Erythroblast (primary cell): ENCODE measurements around the gene GMPR.
A peak's percentile ranks its signal among the peaks of the same experiment; 100 is the strongest.

ENCODE experiments used
- DNase-seq, 2 experiments: peaks; one replicate each; lab custom pipeline; 2025; lab: John Stamatoyannopoulos, UW
- GATA1 ChIP-seq: IDR thresholded peaks from 2 replicates; pipeline ENCODE4 v1.6.1; 2011; ENCODE audit warnings: low read depth, mild to moderate bottlenecking, control low read depth, low read length, moderate library complexity
- POLR2A ChIP-seq: IDR thresholded peaks from 2 replicates; pipeline ENCODE4 v1.6.1; 2011; ENCODE audit warnings: mild to moderate bottlenecking, low read length

GMPR gene

DNA sequence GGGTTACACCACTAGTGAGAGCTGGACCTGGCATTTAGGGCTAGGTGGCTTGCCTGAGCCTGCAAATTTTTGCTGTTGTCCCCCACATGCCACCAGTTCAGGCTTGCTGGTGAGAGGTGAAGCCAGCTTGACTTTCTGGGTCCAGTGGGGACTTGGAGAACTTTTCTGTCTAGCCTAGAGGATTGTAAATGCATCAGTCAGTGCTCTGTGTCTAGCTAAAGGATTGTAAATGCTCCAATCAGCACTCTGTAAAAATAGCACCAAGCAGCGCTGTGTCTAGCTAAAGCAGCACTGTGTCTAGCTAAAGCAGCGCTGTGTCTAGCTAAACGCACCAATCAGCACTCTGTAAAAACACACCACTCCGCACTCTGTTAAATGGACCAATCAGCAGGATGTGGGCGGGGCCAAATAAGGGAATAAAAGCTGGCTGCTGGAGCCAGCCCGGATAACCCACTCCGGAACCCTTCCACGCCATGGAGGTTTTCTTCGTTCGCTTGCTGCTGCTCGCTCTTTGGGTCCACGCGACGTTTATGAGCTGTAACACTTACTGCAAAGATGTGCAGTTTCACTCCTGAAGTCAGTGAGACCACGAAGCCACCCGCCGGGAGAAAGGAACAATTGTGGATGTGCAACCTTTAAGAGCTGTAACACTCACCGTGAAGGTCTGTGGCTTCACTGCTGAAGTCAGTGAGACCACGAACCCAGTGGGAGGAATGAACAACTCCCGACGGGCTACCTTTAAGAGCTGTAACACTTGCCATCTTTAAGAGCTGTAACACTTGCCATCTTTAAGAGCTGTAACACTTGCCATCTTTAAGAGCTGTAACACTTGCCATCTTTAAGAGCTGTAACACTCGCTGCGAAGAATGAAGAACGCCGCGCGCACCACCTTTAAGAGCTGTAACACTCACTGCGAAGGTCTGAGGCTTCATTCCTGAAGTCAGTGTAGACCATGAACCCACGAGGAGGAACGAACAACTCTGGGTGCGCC, 27.3 kb downstream of the GMPR start:
- DNase-seq = peak; percentile 26 to 56
- no peak for TF ChIP-seq GATA1
- TF ChIP-seq POLR2A = no peak

DNA sequence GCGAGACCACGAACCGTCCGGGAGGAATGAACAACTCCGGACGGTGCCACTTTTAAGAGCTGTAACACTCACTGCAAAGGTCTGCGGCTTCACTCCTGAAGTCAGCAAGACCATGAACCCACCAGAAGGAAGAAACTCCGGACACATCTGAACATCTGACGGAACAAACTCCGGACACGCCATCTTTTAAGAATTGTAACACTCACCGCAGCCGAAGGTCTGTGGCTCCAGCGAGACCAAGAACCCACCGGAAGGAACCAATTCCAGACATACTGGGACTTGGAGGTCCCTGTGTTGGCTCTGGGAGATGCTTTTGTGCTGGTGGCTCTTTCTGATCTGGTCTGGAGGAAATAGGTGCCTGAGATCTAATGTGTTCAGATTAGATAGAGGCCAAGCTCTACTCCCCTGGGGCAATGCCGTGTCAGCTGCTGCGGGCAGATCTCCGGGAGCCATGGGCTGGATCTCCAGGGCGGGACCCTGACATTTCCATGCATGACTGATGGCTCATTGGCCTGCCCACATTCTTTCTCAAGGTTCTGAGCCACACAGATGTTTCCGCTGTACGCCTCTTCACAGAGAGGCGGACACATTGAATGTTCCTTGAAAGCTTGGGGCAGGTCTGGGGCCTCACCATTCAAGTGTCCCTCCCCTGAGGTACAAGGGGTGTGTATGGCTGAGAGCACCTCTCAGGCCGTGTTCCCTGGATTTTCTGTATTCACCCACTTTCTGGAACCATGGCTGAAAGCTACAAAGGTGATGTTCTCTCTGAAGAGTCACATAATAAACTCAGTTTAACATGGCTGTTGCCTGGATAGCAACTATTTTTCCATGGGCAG, 29.3 kb downstream of the GMPR start:
- DNase-seq = peak; percentile 94 to 98
- no peak for TF ChIP-seq GATA1
- peak; percentile 45 for TF ChIP-seq POLR2A

DNA sequence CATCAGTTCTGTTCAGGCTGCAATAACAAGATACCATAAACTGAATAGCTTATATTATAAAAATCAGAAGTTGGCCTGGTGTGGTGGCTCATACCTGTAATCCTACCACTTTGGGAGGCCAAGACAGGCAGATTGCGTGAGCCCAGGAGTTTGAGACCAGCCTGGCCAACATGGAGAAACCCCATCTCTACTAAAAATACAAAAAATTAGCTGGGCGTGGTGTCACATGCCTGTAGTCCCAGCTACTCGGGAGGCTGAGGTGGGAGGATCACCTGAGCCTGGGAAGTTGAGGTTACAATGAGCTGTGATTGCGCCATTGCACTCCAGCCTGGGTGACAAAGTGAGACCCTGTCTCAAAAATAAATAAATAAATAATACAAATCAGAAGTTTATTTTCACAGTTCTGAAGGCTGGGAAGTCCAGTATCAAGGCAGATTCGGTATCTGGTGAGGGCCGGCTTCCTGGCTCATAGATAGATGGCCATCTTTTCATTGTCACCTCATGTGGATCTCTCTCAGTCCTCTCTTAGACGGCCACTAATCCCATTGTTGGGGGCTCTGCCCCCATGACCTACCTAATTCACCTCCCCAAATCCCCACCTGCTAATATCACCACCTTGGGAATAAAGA, 31.2 kb downstream of the GMPR start:
- peak in 1 of 2 experiments; percentile 33 for DNase-seq

DNA sequence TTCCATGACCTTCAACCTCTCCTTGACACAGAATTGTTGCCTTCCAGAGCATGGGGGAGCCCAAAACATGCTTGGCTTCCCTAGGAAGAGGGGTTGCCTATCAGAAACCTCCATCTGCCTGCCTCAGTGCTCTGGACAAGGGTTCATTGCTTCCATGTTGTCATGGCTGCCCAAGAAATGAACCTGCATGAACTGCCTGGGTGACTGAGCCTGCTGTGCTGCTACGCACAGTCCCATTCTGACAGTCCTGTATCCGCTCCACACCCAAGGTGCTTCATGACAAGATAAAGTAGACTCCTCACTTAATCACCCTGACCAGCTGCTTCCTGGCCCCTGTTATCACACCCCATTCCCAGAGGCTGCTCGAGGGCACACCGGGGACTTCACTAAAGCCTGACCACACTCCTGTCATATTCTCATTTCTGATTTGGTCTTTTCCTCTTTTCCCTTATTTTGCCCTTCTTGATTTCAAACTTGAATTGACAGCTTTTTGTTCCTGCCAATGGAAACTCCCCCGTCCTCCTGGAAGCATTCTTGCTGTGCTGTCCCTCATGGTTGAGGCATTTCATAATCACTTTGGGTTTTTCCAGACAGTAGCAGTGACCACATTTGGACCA, 31.9 kb downstream of the GMPR start:
- TF ChIP-seq GATA1 = peak; percentile 85
- TF ChIP-seq POLR2A = peak; percentile 63
- peak; percentile 97 to 99 for DNase-seq

DNA sequence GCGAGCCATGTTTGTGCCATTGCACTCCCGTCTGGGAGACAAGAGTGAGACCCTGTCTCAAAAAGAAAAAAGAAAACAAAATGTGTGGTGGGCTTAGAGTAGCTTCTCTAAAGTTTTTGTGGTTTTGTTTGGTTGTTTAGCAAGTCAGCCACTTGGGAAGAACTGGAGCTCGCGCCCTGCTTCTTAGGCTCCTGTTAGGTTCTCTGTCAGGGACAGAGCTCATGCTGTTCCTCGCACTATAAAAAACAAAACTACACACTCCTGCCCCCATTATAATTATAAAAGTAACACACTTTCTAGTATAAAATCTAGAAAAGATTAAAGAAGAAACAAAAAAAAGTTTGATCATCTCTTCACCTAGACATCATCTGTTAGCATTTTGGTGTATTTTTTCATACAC, 33.0 kb downstream of the GMPR start:
- peak in 1 of 2 experiments; percentile 48 for DNase-seq
- TF ChIP-seq GATA1 (no peak), POLR2A (no peak)

DNA sequence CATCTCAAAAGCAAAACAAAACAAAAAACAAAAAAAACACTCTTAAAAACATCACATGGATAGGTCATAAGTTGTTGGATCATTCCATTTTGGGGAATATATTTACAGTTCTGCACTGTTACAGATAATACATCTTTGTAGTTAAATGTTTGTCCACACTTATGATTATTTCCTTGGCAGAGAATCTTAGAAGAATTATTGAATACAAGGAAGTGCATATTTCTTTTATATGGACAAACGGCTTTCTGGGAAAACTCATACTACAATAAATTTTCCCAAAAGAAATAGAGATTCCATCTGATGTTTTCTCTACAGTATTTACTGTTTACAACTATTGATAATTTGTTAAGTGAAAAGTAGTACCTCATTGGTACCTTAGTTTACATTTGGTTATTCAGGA, 33.8 kb downstream of the GMPR start:
- DNase-seq = peak in 1 of 2 experiments; percentile 33
- TF ChIP-seq GATA1 = no peak

DNA sequence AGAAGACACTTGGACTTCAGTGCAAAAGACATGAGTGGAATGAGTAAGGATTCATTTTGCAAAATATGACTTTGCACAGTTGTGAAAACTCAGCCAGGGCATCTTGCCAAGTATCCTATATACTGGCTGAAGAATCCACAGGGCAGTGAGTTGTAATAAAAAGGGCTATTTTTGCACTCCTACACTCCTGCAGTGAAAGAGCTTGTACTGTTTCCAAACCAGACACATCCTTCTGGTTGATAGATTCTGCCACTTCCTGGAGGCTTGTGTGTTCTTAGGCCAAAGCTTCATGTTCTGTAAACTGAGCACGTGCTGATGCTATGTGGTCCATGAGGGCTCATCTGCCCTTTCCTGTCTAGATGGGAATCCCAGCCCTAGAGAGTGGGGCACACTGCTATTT, 34.9 kb downstream of the GMPR start:
- TF ChIP-seq POLR2A = no peak
- no peak for TF ChIP-seq GATA1
- peak; percentile 53 to 85 for DNase-seq

DNA sequence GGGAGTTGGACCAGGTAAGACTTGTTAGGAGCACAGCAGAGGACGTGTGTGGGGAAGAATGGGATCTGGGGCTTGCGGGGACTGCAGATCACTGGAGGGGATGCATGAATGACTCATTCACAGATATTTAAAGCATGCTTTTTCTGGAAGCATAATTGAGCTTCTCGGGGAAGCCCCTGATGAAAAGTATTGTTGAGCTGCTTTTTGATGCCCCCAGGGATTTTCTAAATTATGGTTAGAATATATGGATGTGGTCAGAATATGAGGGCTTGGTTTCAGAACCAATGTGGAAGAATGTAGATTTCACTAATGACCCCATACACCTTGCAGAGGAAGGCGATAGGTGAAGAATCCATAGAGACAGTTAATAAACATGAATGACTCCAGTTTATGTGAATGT, 36.1 kb downstream of the GMPR start:
- no peak for TF ChIP-seq POLR2A
- TF ChIP-seq GATA1 = no peak
- no peak for DNase-seq

DNA sequence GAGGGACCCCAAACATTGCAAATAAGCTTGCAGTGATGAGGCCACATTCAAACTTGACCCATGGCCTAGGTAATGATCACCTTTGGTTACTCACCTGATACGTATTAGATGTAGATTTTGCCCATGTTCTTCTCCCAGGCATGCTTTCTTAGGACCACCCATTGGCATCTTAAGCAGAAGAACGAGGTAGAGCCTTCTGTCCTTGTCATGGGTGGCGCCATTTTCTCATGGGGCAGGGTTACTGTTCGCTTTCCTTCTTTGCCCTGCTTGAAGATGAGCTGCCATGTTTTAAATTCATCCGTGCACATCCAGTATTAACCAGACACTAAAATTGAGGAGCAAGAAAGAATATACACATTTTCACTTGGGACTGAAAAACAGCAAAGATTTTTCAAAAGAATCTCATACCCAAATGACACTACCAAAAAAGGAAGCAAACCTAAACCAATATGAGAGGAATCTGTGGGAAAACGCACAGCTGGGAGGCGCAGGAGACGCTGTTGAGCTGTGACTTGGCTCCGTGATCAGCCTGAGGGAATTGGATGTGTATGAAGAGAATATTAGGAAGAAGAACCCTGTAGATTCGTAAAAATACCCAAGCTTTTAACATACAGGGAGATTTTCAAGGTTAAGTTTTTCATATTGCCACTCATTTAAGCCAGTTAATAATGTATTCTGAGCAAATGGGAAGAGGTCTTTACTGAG, 36.6 kb downstream of the GMPR start:
- DNase-seq = no peak

DNA sequence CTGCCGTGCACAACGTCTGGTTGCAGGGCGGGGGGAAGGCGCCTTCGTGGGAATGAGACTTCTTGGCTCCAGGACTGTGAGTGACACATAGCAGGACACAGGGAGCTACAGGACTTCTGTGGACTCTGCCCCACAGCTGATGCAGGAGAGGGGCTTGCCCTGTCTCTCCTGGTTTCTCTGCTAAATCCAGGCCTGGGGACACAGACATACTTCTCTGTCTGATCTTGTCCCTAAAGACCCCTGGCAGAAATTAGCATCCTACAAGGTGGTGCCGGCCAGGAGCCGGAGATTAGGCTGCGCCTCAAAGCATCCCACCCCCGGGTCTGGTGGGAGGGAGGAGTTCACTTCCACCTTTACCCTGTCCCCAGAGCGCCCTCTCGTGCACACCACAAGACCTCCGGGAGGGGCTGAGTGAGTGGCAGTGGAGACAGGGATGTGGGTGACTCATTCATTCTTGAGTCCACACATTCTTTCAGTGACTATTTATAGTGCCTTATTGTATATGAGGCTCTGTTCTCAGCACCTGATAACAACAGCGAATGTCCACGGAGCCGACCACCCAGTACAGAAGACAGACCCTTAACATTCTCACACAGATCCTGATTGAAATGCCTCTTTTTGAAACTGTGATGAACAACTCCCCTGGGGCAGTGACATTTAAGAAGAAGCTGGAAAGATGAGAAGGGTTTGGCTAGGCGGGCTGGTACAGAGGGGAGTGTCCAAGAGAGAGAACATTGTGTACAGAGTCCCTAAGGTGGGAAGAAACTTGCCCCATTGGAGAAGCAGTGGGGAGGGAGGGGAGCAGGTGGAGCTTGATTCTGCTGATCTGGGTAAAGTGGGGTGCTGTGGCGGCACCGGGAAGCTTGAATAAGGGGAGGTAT, 39.0 kb downstream of the GMPR start:
- DNase-seq = peak; percentile 88 to 93

More for the DNA sequence above, 36.6 kb downstream of the GMPR start:
- TF ChIP-seq POLR2A (no peak), GATA1 (no peak)

DNA sequence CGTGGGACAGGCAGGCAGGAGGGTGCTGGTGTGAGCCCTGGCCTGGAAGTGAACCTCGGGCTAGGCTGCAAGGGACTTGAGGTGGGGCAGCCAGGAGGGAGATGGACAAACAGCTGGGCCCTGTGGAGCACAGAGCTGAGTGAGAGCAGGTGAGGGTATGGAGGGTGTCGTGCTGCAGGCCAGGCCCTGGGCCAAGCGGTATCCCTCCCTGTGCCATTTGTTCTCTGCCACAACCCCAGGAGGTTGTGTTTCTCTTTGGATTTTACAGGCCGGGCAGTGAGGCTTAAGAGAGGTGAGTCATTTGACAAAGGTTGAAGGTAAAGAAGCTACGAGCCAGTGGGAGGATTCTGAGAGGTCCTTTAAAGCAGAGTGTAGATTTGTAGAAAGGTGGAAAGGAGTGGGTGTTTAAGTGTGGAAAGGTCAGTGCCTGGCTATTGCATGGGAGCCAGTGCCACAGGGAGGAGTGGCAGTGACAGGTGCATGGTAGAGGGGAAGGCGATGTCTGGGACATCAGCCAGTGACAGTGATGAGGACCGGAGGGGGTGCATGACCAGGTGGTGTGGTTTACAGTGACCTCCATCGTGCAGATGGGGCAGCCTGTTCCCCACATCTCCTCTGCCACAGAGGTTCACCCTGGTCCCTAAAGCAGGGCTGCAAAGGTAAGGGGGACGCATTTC, 39.8 kb downstream of the GMPR start:
- no peak for TF ChIP-seq GATA1
- TF ChIP-seq POLR2A = no peak
- no peak for DNase-seq

More for the DNA sequence above, 39.0 kb downstream of the GMPR start:
- no peak for TF ChIP-seq GATA1
- TF ChIP-seq POLR2A = no peak
